K562 (cell line): ENCODE data around the gene ERAP2. TPM values are rescaled to one million over a fixed set of nuclear protein-coding genes. Genes with fewer than 3 reads are reported as not detected.
A peak's percentile ranks its signal among the peaks of the same experiment; 100 is the strongest.

Source experiments
- ATAC-seq: fragments of 200-7000 bp; cut with Tn5 transposase; 3 replicates; pipeline ENCODE4 v1.9.1; 2020; ENCODE audit warnings: moderate library complexity
- BruUV-seq: library from RNA; stranded (reverse); fragments of 400-500 nt; replicated peaks from 2 replicates; lab custom pipeline; 2021; lab: Mats Ljungman, UMichigan
- CTCF ChIA-PET: fragments of 300-600 bp; formaldehyde crosslinking; extraction: SDS; loops from one replicate; lab custom pipeline; 2021; ENCODE audit warnings: low intra/inter-chr PET ratio; lab: Yijun Ruan, JAX
- POLR2A ChIA-PET: fragments of 300-600, 350-650 bp; sonication (Branson Sonifier 250); formaldehyde crosslinking; extraction: SDS; loops from one replicate; lab custom pipeline; 2021; ENCODE audit warnings: antibody characterized with exemption, inconsistent platforms; lab: Yijun Ruan, JAX
- DNase-seq, 4 experiments: peaks; one replicate each; pipeline versions ENCODE4 v3.0.0 to v3.0.0-alpha.2; 2011 to 2018; ENCODE audit warnings: low spot score in 3 of 4, mixed read lengths in 3 of 4; ENCODE audit errors: extremely low read depth in 1 of 4
- FAIRE-seq: peaks from 2 replicates; lab custom pipeline; 2011; peaks lifted over from hg19 to GRCh38; lab: Jason Lieb, UNC
- H2AFZ ChIP-seq: 2 replicates; pipeline ENCODE4 v1.6.0; 2011; ENCODE audit warnings: low read depth, low read length, control low read depth, inconsistent platforms
- H3K27ac ChIP-seq: fragments of 200-600 bp; 3 replicates; pipeline ENCODE4 v1.8.0; 2011; ENCODE audit warnings: low read depth, mild to moderate bottlenecking, control low read depth, inconsistent platforms, low read length, moderate library complexity, mixed read lengths; ENCODE audit errors: extremely low read depth
- H3K27me3 ChIP-seq, 2 experiments: fragments of 300-600 bp in 1 of 2; 2 replicates in 1 of 2; 3 replicates in 1 of 2; pipeline versions ENCODE4 v1.6.0 to v1.8.0; 2011; ENCODE audit warnings: inconsistent platforms in 2 of 2, low read length in 2 of 2, mild to moderate bottlenecking in 1 of 2, mixed read lengths in 1 of 2, moderate library complexity in 1 of 2; ENCODE audit not compliant: control insufficient read depth in 2 of 2, insufficient read depth in 2 of 2
- H3K36me3 ChIP-seq: fragments of 300-600 bp; 3 replicates; pipeline ENCODE4 v1.8.0; 2011; ENCODE audit warnings: mild to moderate bottlenecking, low read length, inconsistent platforms; ENCODE audit not compliant: control insufficient read depth, insufficient read depth
- H3K4me1 ChIP-seq, 2 experiments: fragments of 200-600 bp in 1 of 2; replicated peaks in 1 of 2; 2 replicates in 1 of 2; 3 replicates in 1 of 2; pipeline versions ENCODE4 v1.5.1 to v1.8.0; 2011; ENCODE audit warnings: inconsistent platforms in 2 of 2, low read length in 2 of 2, mild to moderate bottlenecking in 1 of 2, mixed read lengths in 1 of 2, moderate library complexity in 1 of 2; ENCODE audit not compliant: control insufficient read depth in 2 of 2, insufficient read depth in 2 of 2
- H3K4me2 ChIP-seq: 2 replicates; pipeline ENCODE4 v1.6.1; 2011; ENCODE audit warnings: low read length, control low read depth, inconsistent platforms, mixed read lengths; ENCODE audit not compliant: insufficient read depth
- H3K4me3 ChIP-seq: fragments of 200-600 bp; sonication (generic), shearing (Covaris generic); 2 replicates; pipeline ENCODE4 v1.5.1; 2016; ENCODE audit warnings: control low read depth, inconsistent platforms
- H3K79me2 ChIP-seq: fragments of 200-600 bp; 3 replicates; pipeline ENCODE4 v1.8.0; 2011; ENCODE audit warnings: low read length, inconsistent platforms; ENCODE audit not compliant: control insufficient read depth, insufficient read depth
- H3K9ac ChIP-seq, 2 experiments: 2 replicates each; pipeline versions ENCODE4 v1.6.0 to v1.6.1; 2011; ENCODE audit warnings: low read depth in 2 of 2, low read length in 2 of 2, control low read depth in 1 of 2, inconsistent platforms in 1 of 2, mild to moderate bottlenecking in 1 of 2, mixed read lengths in 1 of 2; ENCODE audit not compliant: insufficient read depth in 1 of 2
- H3K9me1 ChIP-seq: one replicate; pipeline ENCODE4 v1.6.0; 2011; ENCODE audit warnings: inconsistent platforms, mild to moderate bottlenecking, low read length, moderate library complexity; ENCODE audit not compliant: control insufficient read depth, insufficient read depth
- H3K9me3 ChIP-seq: replicated peaks from 2 replicates; pipeline ENCODE4 v1.5.1; 2011; ENCODE audit warnings: low read depth, low read length, inconsistent platforms; ENCODE audit not compliant: control insufficient read depth, insufficient read depth
- H4K20me1 ChIP-seq: replicated peaks from 2 replicates; pipeline ENCODE4 v1.6.1; 2011; ENCODE audit warnings: low read length, inconsistent platforms, mixed read lengths; ENCODE audit not compliant: control insufficient read depth, insufficient read depth
- ATF6 ChIP-seq: sonication (generic); formaldehyde crosslinking; IDR thresholded peaks from 2 replicates; pipeline ENCODE4 v1.4.0; 2020; ENCODE audit warnings: mild to moderate bottlenecking, missing genetic modification reagents
- BRF2 ChIP-seq: IDR thresholded peaks from 3 replicates; pipeline ENCODE4 v1.6.1; 2011; ENCODE audit warnings: borderline replicate concordance, mild to moderate bottlenecking; ENCODE audit not compliant: insufficient read length, insufficient read depth
- ETV1 ChIP-seq: fragments of 450-650 bp; conservative IDR thresholded peaks from 2 replicates; pipeline ENCODE4 v1.6.1; 2016; ENCODE audit warnings: missing genetic modification characterization, control low read depth, low read depth, missing compliant biosample characterization
- HEY1 ChIP-seq: fragments of 250-450 bp; sonication (Bioruptor Pico); IDR thresholded peaks from 2 replicates; pipeline ENCODE4 v1.5.0; 2020; ENCODE audit warnings: mild to moderate bottlenecking, moderate library complexity, borderline replicate concordance
- MCM2 ChIP-seq: fragments of 450-650 bp; IDR thresholded peaks from 2 replicates; pipeline ENCODE4 v1.6.1; 2017; ENCODE audit warnings: low read depth, mild to moderate bottlenecking
- PTRF ChIP-seq: fragments of 450-650 bp; IDR thresholded peaks from 2 replicates; pipeline ENCODE4 v1.6.1; 2016; ENCODE audit warnings: mild to moderate bottlenecking, missing genetic modification characterization, missing compliant biosample characterization
- RBM25 ChIP-seq: fragments of 200-400 bp; formaldehyde crosslinking; IDR thresholded peaks from 2 replicates; pipeline ENCODE4 v1.6.1; 2018; ENCODE audit warnings: low read length, low read depth, moderate library complexity; ENCODE audit not compliant: severe bottlenecking
- RBM34 ChIP-seq: fragments of 200-400 bp; formaldehyde crosslinking; IDR thresholded peaks from 2 replicates; pipeline ENCODE4 v1.6.1; 2018; ENCODE audit warnings: low read length, borderline replicate concordance; ENCODE audit not compliant: insufficient read depth
- ZFP36 ChIP-seq: fragments of 150-350 bp; IDR thresholded peaks from 2 replicates; pipeline ENCODE4 v1.6.1; 2018; ENCODE audit warnings: low read length, low read depth; ENCODE audit not compliant: partially characterized antibody
- ZNF165 ChIP-seq: fragments of 250-450 bp; sonication (Bioruptor Pico); IDR thresholded peaks from 2 replicates; pipeline ENCODE4 v1.4.0; 2020; ENCODE audit warnings: borderline replicate concordance
- ZNF3 ChIP-seq: fragments of 250-450 bp; sonication (Bioruptor Pico); IDR thresholded peaks from 2 replicates; pipeline ENCODE4 v1.5.0; 2021; ENCODE audit warnings: mild to moderate bottlenecking, moderate library complexity
- ZNF584 ChIP-seq: fragments of 200-800 bp; sonication (Bioruptor generic); IDR thresholded peaks from 2 replicates; pipeline ENCODE4 v1.6.1; 2016; ENCODE audit warnings: low read depth, mild to moderate bottlenecking, missing genetic modification characterization, missing compliant biosample characterization
- ZSCAN29 ChIP-seq: fragments of 450-650 bp; IDR thresholded peaks from 2 replicates; pipeline ENCODE4 v1.6.1; 2017
- WGBS: fragments of 100-300 bp; shearing (Covaris generic); methylation state at CpG from one replicate; pipeline ENCODE4 v1.1.6; 2016; ENCODE audit warnings: low coverage, mixed read lengths; ENCODE audit not compliant: insufficient coverage; ENCODE audit errors: missing lambda C conversion rate; 5-methylcytosine and 5-hydroxymethylcytosine counted together
- in situ Hi-C: fragments of 300-500 bp; cut with MboI; formaldehyde crosslinking; loops from 4 replicates; pipeline ENCODE4 v1.15.0; 2018; ENCODE audit warnings: inconsistent platforms, mixed read lengths
- intact Hi-C: fragments of 100-400 bp; cut with micrococcal nuclease; formaldehyde crosslinking; loops from 2 replicates; pipeline ENCODE4 v1.14.2; 2022
- polyA plus RNA-seq, 8 experiments: library from polyadenylated mRNA; depleted of rRNA in 4 of 8; stranded (reverse) in 5 of 8; unstranded in 3 of 8; fragments of >200 nt; fragmentation: Nextera tagmentation in 2 of 8; fragmentation: Illumina TruSeq in 1 of 8; extraction: Ambion mirVana in 2 of 8; extraction: Trizol in 1 of 8; gene quantifications; 2 replicates each; pipeline versions ENCODE4 v1.2.1 to v1.2.3, GENCODE V29; 2011 to 2014; ENCODE audit warnings: inconsistent platforms in 1 of 8, missing spikeins in 1 of 8
- total RNA-seq, 7 experiments: library from RNA; depleted of rRNA in 6 of 7; stranded (reverse); fragments of >200 nt in 6 of 7; fragmentation: Illumina TruSeq in 2 of 7; extraction: Trizol in 2 of 7; gene quantifications; 2 replicates each; pipeline versions ENCODE4 v1.2.1 to v1.2.3, GENCODE V29; 2011 to 2021; ENCODE audit warnings: low replicate concordance in 1 of 7

The ERAP2 gene
- total and polyA plus RNA-seq, 9 of the 15 experiments (the other 6 are each of a cell fraction or from before 2014, with no cell fraction given), result 0.93 to 4.0 (median 2.1) TPM

- no peak for TF ChIP-seq ZSCAN29
- TF ChIP-seq ZNF584 (CRISPR knock-in tag), result no peak
- TF ChIP-seq RBM25, result no peak
- TF ChIP-seq ZFP36, result no peak
- TF ChIP-seq ATF6 (CRISPR knock-in tag), result no peak
These were observed 19.9 kb upstream of the ERAP2 start (continued) for GRCh38 chr5:96856371-96856770.

GRCh38 chr5:96857454-96857853 is 18.8 kb upstream of the ERAP2 start:
- Histone ChIP-seq H4K20me1 (no peaks in the 10 kb centered on the region), H3K9ac (no peak overlapping the region), H3K9me3 (no peaks in the 10 kb centered on the region), H3K4me1 (no peaks in the 10 kb centered on the region; a peak in 1 of 5 replicates), H3K27me3 (no peaks in the 10 kb centered on the region), H3K36me3 (no peaks in the 10 kb centered on the region), H3K9me1 (no peaks in the 10 kb centered on the region), H2AFZ (no peak overlapping the region), H3K27ac (no peak overlapping the region), H3K79me2 (no peaks in the 10 kb centered on the region), H3K4me2 (no peak overlapping the region), H3K4me3 (no peak overlapping the region)
- TF ChIP-seq ZNF584 (CRISPR knock-in tag) (no peak), ETV1 (no peak), PTRF (no peak), ZNF165 (no peak), HEY1 (CRISPR knock-in tag) (no peak), ZNF3 (CRISPR knock-in tag) (0 out of 2 replicates have a peak, but pooled peaks have one; percentile 76), RBM34 (no peak), BRF2 (no peak), RBM25 (peak; percentile 9), MCM2 (no peak)
- POLR2A ChIA-PET, result no interaction called here
- DNase-seq (no peak), FAIRE-seq (no peak), ATAC-seq (peak; percentile 63; the same call in 1 of the 3 replicates)
- in situ Hi-C loops, result no loop called here
- CTCF ChIA-PET, result no interaction called here
- WGBS, result 29% methylated on average over 1 of the region's 1 CpG
- no TSS peak for BruUV-seq
- intact Hi-C loops, result no loop called here
